SK-N-SH (cell line): Measurements from ENCODE around the gene PRSS36.

Source experiments
- CTCF ChIP-seq: fragments of 200-600 bp; sonication (generic); IDR thresholded peaks from 2 replicates; pipeline ENCODE4 v1.6.1; 2017; ENCODE audit warnings: antibody characterized with exemption, mild to moderate bottlenecking, moderate library complexity
- EZH2phosphoT487 ChIP-seq: fragments of 200-600 bp; sonication (generic); IDR thresholded peaks from 2 replicates; pipeline ENCODE4 v1.6.1; 2017; ENCODE audit warnings: low read depth, mixed run types, mild to moderate bottlenecking, antibody characterized with exemption, moderate library complexity, borderline replicate concordance
- GATA2 ChIP-seq: sonication (generic); formaldehyde crosslinking; IDR thresholded peaks from 2 replicates; pipeline ENCODE4 v1.5.0; 2020; ENCODE audit warnings: mild to moderate bottlenecking, missing genetic modification reagents
- POLR2AphosphoS5 ChIP-seq: IDR thresholded peaks from 2 replicates; pipeline ENCODE4 v1.6.1; 2012; ENCODE audit warnings: low read depth, low read length

- TF ChIP-seq CTCF (no peak), GATA2 (CRISPR knock-in tag) (no peak), POLR2AphosphoS5 (no peak), EZH2phosphoT487 (no peak)
Observed at GRCh38 chr16:31134091-31134571, 15.7 kb downstream of the PRSS36 start.
